Ovary (tissue), 3 donors: Measurements from ENCODE around the gene KRT4.

Experiments
- CTCF ChIP-seq, 3 donors: fragments of 450-650 bp in 2 of 3; fragments of 200-600 bp in 1 of 3; IDR thresholded peaks; one replicate each; pipeline versions ENCODE4 v1.5.1 to v1.8.0; 2016 to 2022; ENCODE audit warnings: antibody characterized with exemption in 3 of 3, mild to moderate bottlenecking in 1 of 3
- EP300 ChIP-seq: sonication (generic); formaldehyde crosslinking; IDR thresholded peaks from one replicate; pipeline ENCODE4 v1.6.1; 2017; ENCODE audit warnings: antibody characterized with exemption
- POLR2A ChIP-seq: fragments of 450-650 bp; IDR thresholded peaks from one replicate; pipeline ENCODE4 v1.6.1; 2017; ENCODE audit warnings: antibody characterized with exemption, mild to moderate bottlenecking, moderate library complexity
- donor health status: DM: no; HTN: no; CAD: no.

- TF ChIP-seq CTCF (IDR thresholded peaks at IDR 0.05) (no peak), POLR2A (no peak), EP300 (no peak)
These were observed 32.4 kb downstream of the KRT4 start for GRCh38 chr12:52781399-52782082.
